GM19025 (cell line): Measurements from ENCODE around the gene SAA2.
A peak's percentile ranks its signal among the peaks of the same experiment; 100 is the strongest.

ENCODE experiments used
- ATAC-seq: cut with Tn5 transposase; IDR thresholded peaks from one replicate; pipeline ENCODE4 v1.9.1; 2021; ENCODE audit warnings: mild to moderate bottlenecking, low read depth, moderate library complexity; ENCODE audit not compliant: unreplicated experiment

Gene SAA2

GRCh38 chr11:18253778-18254338 lies 5.4 kb upstream of the SAA2 start:
- no peak for ATAC-seq

- no peak for ATAC-seq
Observed at GRCh38 chr11:18253233-18253632, 4.8 kb upstream of the SAA2 start.

GRCh38 chr11:18247191-18247581 lies 1.3 kb downstream of the SAA2 start:
- ATAC-seq = peak; percentile 4

- ATAC-seq = peak; percentile 72
Observed at GRCh38 chr11:18246379-18247190, 1.9 kb downstream of the SAA2 start.

GRCh38 chr11:18245396-18245795 lies 3.1 kb downstream of the SAA2 start:
- no peak for ATAC-seq

- ATAC-seq = no peak
Observed at GRCh38 chr11:18243783-18244362, 4.6 kb downstream of the SAA2 start.

GRCh38 chr11:18239655-18240054 lies 8.8 kb downstream of the SAA2 start:
- no peak for ATAC-seq

- no peak for ATAC-seq
Observed at GRCh38 chr11:18236664-18237356, 11.7 kb downstream of the SAA2 start, which contains the start of gene SAA4. TSS of gene SAA4 (minus strand) at chr11:18236802. CDS start at chr11:18235926, 876 bp downstream.

GRCh38 chr11:18235394-18236334 lies 12.8 kb downstream of the SAA2 start:
- ATAC-seq = no peak

GRCh38 chr11:18233912-18234311 lies 14.6 kb downstream of the SAA2 start:
- ATAC-seq = no peak

GRCh38 chr11:18230859-18231258 lies 17.6 kb downstream of the SAA2 start:
- ATAC-seq = no peak

- peak; percentile 95 for ATAC-seq
Observed at GRCh38 chr11:18229501-18229900, 19.0 kb downstream of the SAA2 start.

- ATAC-seq = no peak
Observed at GRCh38 chr11:18225913-18226312, 22.6 kb downstream of the SAA2 start.

GRCh38 chr11:18223591-18224387 lies 24.7 kb downstream of the SAA2 start:
- ATAC-seq = no peak

GRCh38 chr11:18222814-18223421 lies 25.6 kb downstream of the SAA2 start:
- no peak for ATAC-seq

GRCh38 chr11:18221274-18221876 lies 27.1 kb downstream of the SAA2 start:
- ATAC-seq = no peak

- ATAC-seq = no peak
Observed at GRCh38 chr11:18209058-18209457, 39.4 kb downstream of the SAA2 start.

- ATAC-seq = no peak
Observed at GRCh38 chr11:18204771-18205170, 43.7 kb downstream of the SAA2 start.
